GM23338 (cell line): ENCODE data around the gene TIMP4.

ENCODE experiments used
- CTCF ChIP-seq, 2 experiments: fragments of 200-600 bp in 1 of 2; sonication (generic) in 1 of 2; conservative IDR thresholded peaks; 2 replicates each; pipeline versions ENCODE4 v1.5.1 to v1.6.1; 2016 to 2017; ENCODE audit warnings: antibody characterized with exemption in 2 of 2, low read depth in 2 of 2, mild to moderate bottlenecking in 2 of 2, moderate library complexity in 1 of 2
- EZH2 ChIP-seq: fragments of 200-600 bp; sonication (generic); IDR thresholded peaks from one replicate; pipeline ENCODE4 v1.8.0; 2017; ENCODE audit warnings: antibody characterized with exemption, mild to moderate bottlenecking, low read depth; ENCODE audit not compliant: unreplicated experiment
- EZH2phosphoT487 ChIP-seq: fragments of 200-600 bp; sonication (generic); IDR thresholded peaks from one replicate; pipeline ENCODE4 v1.8.1; 2018; ENCODE audit warnings: antibody characterized with exemption; ENCODE audit not compliant: unreplicated experiment
- JUNB ChIP-seq: IDR thresholded peaks from one replicate; pipeline ENCODE4 v1.6.1; 2016; ENCODE audit warnings: antibody characterized with exemption; ENCODE audit not compliant: unreplicated experiment
- NANOG ChIP-seq: IDR thresholded peaks from 2 replicates; pipeline ENCODE4 v1.6.1; 2016; ENCODE audit warnings: antibody characterized with exemption, borderline replicate concordance
- POLR2AphosphoS5 ChIP-seq: IDR thresholded peaks from 2 replicates; pipeline ENCODE4 v1.6.1; 2016; ENCODE audit warnings: antibody characterized with exemption, low read depth
- REST ChIP-seq: IDR thresholded peaks from one replicate; pipeline ENCODE4 v1.6.1; 2018; ENCODE audit warnings: antibody characterized with exemption; ENCODE audit not compliant: unreplicated experiment

- TF ChIP-seq CTCF (conservative IDR thresholded peaks at IDR 0.05; ENCODE audit: low read depth in 2 of 2) (no peak), POLR2AphosphoS5 (no peak), EZH2 (no peak), NANOG (no peak), EZH2phosphoT487 (no peak), JUNB (no peak), REST (no peak)
Measured at GRCh38 chr3:12179441-12179840, 20.7 kb upstream of the TIMP4 start.
